ENCODE data around the gene DAP3.

DNA sequence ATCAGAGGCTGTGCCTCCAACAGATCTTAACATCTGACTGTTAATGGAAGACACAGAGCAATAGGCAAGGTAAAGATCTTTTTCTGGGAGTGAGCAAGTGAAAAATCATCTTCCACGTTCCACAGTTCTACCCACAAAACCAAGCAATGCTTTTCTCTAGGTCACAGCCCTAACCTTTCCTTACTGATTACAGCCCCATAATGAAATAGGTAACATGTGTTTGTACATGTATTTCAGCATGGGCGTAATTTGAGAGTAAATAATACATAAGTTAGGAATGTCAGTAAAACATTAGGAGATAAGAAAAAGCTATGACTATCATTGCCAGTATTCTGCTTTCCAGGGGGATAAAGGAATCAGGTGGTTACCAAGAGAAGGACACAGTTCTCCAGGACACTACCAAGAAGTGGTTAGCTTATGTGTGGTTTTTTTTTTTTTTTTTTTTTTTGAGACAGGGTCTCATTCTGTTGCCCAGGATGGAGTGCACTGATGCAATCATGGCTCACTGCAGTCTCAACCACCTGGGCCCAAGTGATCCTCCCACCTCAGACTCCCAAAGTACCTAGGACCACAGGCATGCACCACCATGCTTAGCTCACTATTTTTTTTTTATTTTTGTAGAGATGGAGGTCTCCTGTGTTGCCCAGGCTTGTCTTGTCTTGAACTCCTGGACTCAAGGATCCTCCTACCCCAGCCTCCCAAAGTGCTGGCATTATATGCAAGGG lies 72.0 kb downstream of the DAP3 start:
- TF ChIP-seq, protein P1, sequence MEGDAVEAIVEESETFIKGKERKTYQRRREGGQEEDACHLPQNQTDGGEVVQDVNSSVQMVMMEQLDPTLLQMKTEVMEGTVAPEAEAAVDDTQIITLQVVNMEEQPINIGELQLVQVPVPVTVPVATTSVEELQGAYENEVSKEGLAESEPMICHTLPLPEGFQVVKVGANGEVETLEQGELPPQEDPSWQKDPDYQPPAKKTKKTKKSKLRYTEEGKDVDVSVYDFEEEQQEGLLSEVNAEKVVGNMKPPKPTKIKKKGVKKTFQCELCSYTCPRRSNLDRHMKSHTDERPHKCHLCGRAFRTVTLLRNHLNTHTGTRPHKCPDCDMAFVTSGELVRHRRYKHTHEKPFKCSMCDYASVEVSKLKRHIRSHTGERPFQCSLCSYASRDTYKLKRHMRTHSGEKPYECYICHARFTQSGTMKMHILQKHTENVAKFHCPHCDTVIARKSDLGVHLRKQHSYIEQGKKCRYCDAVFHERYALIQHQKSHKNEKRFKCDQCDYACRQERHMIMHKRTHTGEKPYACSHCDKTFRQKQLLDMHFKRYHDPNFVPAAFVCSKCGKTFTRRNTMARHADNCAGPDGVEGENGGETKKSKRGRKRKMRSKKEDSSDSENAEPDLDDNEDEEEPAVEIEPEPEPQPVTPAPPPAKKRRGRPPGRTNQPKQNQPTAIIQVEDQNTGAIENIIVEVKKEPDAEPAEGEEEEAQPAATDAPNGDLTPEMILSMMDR (IDR thresholded peaks at IDR 0.05; ENCODE audit: borderline replicate concordance, extremely low read depth, low read length, poor library complexity, severe bottlenecking), result no peak
- TF ChIP-seq EZH2 (IDR thresholded peaks at IDR 0.05; ENCODE audit: borderline replicate concordance, low read depth, low read length, severe bottlenecking), result no peak

All from DND-41 (cell line).